HG03378 (cell line): ENCODE measurements around the gene AGXT.

ENCODE experiments used
- ATAC-seq: cut with Tn5 transposase; IDR thresholded peaks from one replicate; pipeline ENCODE4 v1.9.1; 2021; ENCODE audit warnings: mild to moderate bottlenecking, moderate library complexity; ENCODE audit not compliant: unreplicated experiment

The AGXT gene

DNA sequence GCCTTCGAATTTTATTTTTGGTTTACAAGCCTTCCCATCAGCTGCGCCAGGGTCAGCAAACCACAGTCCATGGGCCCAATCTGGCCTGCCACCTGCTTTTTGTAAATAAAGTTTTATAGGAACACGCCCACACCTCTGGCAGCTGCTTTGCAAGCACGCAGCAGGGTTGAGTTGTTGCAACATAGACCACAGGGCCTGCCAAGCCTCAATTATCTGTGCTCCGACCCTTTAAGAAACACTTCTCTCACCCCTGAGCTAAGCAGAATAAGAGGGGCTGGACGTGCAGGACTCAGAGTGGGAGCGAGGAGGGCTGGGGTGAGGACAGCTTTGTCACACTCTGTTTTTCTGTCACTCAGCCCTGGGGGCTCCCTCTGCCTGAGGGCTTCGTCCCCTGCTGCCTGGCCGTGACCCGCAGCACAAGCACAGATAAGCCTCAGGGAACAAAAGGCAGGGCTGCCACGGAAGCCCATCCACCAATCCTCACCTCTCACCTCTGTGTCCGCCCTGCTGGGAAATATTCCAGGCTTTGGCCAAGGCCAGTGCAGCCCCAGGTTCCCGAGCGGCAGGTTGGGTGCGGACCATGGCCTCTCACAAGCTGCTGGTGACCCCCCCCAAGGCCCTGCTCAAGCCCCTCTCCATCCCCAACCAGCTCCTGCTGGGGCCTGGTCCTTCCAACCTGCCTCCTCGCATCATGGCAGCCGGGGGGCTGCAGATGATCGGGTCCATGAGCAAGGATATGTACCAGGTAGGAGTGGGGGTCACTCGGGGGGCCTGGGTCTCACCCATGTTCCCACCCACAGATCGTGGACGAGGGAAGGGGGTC is at the start of gene AGXT:
TSS of gene AGXT (plus strand) at position 539 of the 823 bp plus-strand sequence. CDS start at position 581, 42 bp downstream.
- no peak for ATAC-seq

DNA sequence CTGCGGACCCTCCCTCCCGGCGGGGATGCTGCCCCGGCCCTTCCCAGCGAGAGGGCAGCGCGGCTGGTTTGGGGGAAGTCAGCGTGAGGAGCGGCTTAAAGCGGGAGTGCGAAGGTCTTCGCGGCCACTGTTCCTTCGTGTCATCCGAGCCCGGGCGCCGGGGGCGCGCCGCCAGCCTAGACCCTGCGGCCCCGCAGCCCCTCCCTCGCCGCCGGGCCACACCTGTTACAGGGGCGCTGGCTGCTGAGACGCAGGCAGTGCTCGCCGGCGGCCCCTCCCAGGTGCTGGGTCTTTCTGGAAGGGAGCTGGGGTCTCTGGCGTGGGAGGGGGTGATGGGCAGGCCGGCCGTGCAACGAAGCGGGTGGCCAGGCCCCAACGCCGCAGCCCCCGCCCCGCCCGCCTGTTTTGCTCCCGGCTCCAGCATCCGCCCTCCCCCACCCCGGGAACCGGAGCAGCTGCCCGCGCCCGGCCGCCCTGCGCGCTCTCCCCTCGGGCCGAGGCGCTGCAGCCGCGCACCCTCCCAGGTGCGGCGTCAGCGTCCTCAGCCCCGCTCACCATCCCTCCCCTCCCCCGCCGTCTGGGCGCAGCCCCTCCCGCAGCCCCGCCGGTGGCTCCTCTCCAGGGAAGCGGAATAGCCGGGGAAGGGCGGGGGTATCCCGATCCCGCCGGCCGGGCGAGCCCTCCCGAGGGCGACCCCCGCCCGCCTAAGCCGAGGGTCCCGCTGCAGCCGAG is 49.3 kb upstream of the AGXT start:
- no peak for ATAC-seq

DNA sequence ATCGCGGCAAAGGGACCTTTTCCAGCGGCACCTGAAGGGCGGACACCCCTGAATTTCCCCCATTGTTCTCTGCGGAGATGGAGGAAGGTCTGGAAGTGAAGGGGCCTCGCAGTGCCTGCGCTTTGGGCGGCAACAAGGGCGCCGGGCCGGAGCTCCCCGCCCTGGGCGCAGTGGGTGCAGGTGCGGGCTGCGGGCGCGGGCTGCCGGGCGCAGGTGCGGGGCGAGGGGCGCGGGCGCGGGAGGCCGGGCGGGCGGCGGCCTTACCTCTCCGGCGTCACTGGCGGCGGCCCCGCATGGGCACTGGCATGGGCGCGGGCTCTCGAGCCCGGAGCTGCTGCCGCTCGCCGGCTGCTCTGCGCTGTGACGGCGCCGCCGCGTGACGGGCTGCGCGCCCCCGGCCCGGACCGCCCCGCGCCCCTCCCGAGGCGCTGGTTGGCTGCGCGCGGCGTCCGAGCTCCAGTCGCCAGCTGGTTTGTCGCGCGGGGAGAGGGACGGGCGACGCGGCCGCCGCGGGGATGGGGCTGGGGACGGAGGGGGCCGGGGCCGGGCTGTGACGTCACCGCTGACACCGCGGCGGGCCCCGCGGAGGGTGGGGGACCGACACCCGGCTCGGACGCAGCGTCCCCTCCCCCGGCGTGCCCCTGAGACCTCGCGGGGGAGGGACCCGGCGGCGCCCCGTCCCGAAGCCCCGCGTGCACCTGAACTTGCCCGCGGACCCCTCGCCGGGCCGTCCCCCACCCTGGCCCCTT is 48.6 kb upstream of the AGXT start, which contains the start of gene KIF1A:
TSS of gene KIF1A (minus strand) at position 362 of the 749 bp plus-strand sequence. CDS start 22,467 bp downstream, outside the sequence.
- no peak for ATAC-seq

DNA sequence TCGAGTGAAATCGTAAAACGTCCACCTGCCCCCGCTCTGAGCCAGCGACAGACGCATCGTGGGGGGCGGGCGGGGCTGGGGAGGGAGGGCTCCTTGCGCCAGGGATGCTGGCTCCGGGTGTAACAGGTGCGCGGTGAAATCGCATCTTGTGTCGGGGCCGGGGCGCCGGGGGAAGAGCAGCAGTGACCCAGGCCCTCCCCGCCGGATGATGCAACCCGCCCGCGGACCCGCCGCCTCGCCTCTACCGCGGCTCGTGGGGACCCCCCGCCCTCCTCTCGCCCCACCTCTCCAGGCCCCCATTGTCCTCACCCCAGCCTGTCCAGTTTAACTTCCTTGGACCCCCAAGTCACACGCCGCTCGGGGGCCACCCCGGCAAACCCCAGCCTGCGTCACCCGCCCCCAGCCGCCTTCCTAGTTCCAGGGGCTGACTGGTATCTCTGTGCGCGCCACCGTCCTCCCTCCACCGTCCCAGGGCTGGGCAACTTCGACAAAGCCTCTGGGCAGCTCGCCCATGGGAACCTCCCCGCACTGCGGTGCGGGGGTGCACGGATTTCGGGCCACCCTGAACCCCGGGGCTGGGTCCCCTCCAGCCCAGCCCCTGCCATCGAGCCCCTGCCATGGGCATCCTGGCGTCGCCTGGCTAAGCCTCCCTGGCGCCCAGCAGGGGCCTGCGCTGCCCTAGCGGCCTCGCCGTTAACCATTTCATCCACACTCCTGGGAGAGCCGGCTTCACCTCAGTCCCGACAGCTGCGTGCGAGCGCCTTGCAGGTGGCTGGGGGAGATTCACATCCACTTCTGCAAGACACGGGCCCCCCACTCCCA is 47.8 kb upstream of the AGXT start:
- no peak for ATAC-seq

- ATAC-seq = no peak
Observed at GRCh38 chr2:240821429-240821778, 47.2 kb upstream of the AGXT start.

- ATAC-seq = no peak
Observed at GRCh38 chr2:240822280-240822847, 46.3 kb upstream of the AGXT start.

DNA sequence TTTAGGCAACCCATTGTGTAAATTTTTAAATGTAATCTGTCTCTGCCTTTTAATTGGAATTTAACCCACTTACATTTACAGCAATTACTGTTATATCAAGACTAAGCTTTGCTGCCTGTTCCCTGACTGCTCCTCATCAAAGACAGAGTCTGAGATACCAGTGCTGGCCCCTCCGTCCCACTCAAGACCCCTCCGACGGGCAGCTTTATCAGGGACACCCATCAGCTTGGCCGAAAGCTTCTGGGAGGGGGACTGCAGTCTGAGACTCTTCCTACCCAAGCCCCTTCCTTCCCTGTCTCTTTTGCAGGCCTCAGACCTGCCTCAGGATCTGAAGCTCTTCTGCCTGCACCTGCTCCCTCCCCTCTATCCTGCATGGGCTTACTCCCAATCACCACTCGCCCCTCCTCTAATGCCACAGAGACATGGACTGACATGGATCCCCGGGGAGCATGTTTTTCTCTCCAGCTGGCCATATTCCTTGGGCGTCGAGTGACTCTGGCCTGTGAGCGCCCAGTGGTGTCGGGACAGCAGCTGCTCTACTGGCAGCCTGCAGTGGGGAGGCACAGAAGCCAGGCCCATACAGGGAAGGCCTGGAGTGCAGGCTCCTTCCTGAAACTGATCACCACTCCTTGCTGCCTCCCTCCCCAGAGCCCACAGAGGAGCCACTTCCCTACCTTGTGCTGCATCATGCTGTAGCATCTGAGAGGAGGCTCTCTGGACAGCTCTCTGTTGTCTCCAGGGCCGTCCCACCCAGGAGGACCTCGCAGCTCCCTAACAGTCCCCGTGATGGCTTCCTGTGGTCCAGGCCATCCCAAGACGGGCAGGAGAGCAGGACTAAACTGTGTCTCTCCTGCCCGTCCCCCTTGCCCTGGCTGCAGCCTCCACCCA is 44.9 kb upstream of the AGXT start:
- no peak for ATAC-seq

- no peak for ATAC-seq
Observed at GRCh38 chr2:240825476-240825875, 43.1 kb upstream of the AGXT start.

- ATAC-seq = no peak
Observed at GRCh38 chr2:240831594-240832204, 36.9 kb upstream of the AGXT start.

DNA sequence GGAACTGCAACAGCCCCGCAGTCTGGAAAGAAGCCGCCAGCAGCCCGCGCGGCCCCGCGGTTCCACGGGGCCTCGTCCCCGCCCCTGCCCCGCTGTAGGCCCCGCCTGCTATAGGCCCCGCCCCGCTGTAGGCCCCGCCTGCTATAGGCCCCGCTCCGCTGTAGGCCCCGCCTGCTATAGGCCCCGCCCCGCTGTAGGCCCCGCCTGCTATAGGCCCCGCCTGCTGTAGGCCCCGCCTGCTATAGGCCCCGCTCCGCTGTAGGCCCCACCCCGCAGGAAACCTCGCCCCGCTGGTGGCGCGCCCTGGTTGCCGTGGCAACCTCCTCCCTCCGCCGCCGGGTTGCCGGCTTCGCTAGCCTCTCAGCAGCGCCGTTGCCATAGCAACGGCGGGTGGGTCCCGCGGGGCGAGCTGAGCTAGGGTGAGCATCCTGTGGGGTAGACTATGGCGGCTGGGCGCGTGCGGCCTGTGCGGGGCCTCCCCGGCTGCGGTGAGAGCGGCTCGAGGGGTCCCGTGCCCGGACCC is 36.4 kb upstream of the AGXT start:
- no peak for ATAC-seq

GRCh38 chr2:240832921-240833494 is 35.6 kb upstream of the AGXT start:
- ATAC-seq = no peak

DNA sequence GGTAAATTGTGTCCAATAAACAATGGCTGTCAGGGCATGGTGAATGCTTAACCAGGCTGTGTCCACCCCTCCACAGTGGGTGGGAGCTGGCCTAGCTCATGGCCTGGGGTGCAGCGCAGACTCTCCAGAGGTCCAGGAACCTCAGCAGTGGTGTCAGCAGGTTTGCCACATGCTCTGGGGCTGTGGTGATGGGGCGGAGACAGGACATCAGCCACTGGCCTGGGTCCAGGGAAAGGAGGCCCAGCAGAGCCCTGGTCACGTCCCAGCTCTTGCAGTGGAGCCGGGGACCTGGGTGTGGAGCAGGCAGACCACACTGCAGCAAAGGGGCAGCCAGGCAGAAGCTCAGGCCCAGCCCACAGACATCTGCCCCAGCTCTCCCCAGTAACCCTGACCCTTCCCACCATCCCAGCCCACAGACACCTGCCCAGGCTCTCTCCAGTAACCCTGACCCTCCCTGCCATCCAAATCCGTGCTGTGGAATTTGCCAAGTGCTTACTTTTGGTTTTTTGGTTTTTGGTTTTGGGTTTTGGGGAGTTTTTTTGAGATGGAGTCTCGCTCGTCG is 34.8 kb upstream of the AGXT start:
- ATAC-seq = no peak

GRCh38 chr2:240834377-240834975 is 34.1 kb upstream of the AGXT start:
- no peak for ATAC-seq

DNA sequence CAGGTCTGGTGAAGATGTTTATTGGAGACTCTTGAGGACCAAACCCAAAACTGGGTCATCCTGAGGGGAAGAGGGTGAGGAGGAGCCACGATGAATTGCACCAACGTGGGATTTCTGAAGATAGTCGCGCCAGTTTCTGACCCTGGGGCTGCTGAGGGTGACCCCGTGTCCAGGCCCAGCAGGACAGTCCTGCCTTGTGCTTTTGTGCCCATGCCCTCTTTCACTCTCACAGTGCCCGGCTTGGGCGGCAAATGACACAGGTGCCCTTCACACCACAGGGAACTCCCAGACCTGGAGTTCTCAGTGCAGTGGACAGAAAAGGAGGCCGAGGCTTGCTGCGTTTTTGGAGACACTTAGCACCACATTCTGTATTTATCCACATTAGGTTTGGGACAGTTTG is 33.1 kb upstream of the AGXT start:
- ATAC-seq = no peak

- ATAC-seq = no peak
Observed at GRCh38 chr2:240836781-240837467, 31.7 kb upstream of the AGXT start.

DNA sequence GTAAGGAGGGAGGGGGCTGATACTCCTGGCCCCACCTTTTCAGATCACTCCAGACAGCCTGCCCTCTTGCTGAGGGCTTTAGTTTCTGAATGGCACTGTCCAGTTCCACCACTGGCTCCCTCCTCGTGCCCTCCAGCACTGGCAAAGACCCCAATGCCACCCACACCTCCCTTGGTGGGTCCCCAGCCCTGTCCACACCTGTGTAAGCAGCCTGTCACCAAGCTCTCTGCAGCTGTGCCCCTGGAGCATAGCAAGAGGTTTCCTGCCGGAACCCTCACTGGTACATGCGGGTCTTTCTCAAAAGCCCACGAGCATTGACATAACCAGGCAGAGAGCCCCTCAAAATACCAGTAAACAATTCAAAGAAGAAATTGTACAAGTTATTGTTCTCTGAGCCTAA is 31.0 kb upstream of the AGXT start:
- ATAC-seq = no peak
